Neural cell (in vitro differentiated cells): ENCODE results near the gene ATG7. TPM values are rescaled to one million over a fixed set of nuclear protein-coding genes. Genes with fewer than 3 reads are reported as not detected.

Experiments
- H2AFZ ChIP-seq: fragments of 200-600, 300-800 bp; sonication (generic), shearing (Covaris generic); 2 replicates; pipeline ENCODE4 v1.6.0; 2014; ENCODE audit warnings: low read depth, mild to moderate bottlenecking, antibody characterized with exemption, low read length, moderate library complexity
- H3F3A ChIP-seq: fragments of 200-600 bp; shearing (Covaris generic); 2 replicates; pipeline ENCODE4 v1.6.1; 2016; ENCODE audit warnings: mild to moderate bottlenecking, moderate library complexity, mixed read lengths, antibody characterized with exemption, low read length; ENCODE audit not compliant: insufficient read depth, poor library complexity, severe bottlenecking
- H3K27ac ChIP-seq: fragments of 200-600, 300-800 bp; sonication (generic), shearing (Covaris generic); 2 replicates; pipeline ENCODE4 v1.5.1; 2014; ENCODE audit warnings: mild to moderate bottlenecking, low read length, moderate library complexity
- H3K27me3 ChIP-seq: fragments of 300-800, 200-600 bp; sonication (generic), shearing (Covaris generic); 2 replicates; pipeline ENCODE4 v1.6.0; 2014; ENCODE audit warnings: mild to moderate bottlenecking, low read depth, low read length, moderate library complexity; ENCODE audit not compliant: insufficient read depth
- H3K36me3 ChIP-seq: fragments of 300-800, 200-600 bp; sonication (generic), shearing (Covaris generic); 2 replicates; pipeline ENCODE4 v1.5.1; 2014; ENCODE audit warnings: mild to moderate bottlenecking, antibody characterized with exemption, low read length, moderate library complexity; ENCODE audit not compliant: insufficient read depth
- H3K4me2 ChIP-seq: fragments of 300-800, 200-600 bp; sonication (generic), shearing (Covaris generic); 2 replicates; pipeline ENCODE4 v1.6.0; 2014; ENCODE audit warnings: mild to moderate bottlenecking, low read length
- H3K4me3 ChIP-seq: fragments of 300-800, 200-600 bp; sonication (generic), shearing (Covaris generic); 2 replicates; pipeline ENCODE4 v1.5.1; 2014; ENCODE audit warnings: mild to moderate bottlenecking, low read length, moderate library complexity
- H3K79me2 ChIP-seq: fragments of 200-600 bp; shearing (Covaris generic); replicated peaks from 2 replicates; pipeline ENCODE4 v1.6.0; 2014; ENCODE audit warnings: mild to moderate bottlenecking, low read length, moderate library complexity; ENCODE audit not compliant: insufficient read depth
- H3K9ac ChIP-seq: fragments of 300-800, 200-600 bp; sonication (generic), shearing (Covaris generic); 2 replicates; pipeline ENCODE4 v1.6.1; 2016; ENCODE audit warnings: mild to moderate bottlenecking, low read length, mixed read lengths
- H3K9me2 ChIP-seq: fragments of 200-600 bp; shearing (Covaris generic); 2 replicates; pipeline ENCODE4 v1.6.1; 2016; ENCODE audit warnings: mild to moderate bottlenecking, low read length, mixed read lengths; ENCODE audit not compliant: insufficient read depth
- H3K9me3 ChIP-seq: fragments of 200-600, 300-800 bp; sonication (generic), shearing (Covaris generic); 2 replicates; pipeline ENCODE4 v1.6.1; 2016; ENCODE audit warnings: mild to moderate bottlenecking, mixed run types, low read length, moderate library complexity, mixed read lengths
- H4K20me1 ChIP-seq: fragments of 200-600 bp; shearing (Covaris generic); 2 replicates; pipeline ENCODE4 v1.6.1; 2016; ENCODE audit warnings: mild to moderate bottlenecking, mixed run types; ENCODE audit not compliant: insufficient read depth
- CTCF ChIP-seq: fragments of 450-650 bp; IDR thresholded peaks from 2 replicates; pipeline ENCODE4 v1.5.1; 2014; ENCODE audit warnings: antibody characterized with exemption, mild to moderate bottlenecking, moderate library complexity; ENCODE audit not compliant: poor library complexity, severe bottlenecking
- EP300 ChIP-seq: fragments of 450-650 bp; conservative IDR thresholded peaks from 2 replicates; pipeline ENCODE4 v1.6.1; 2014; ENCODE audit warnings: antibody characterized with exemption, mild to moderate bottlenecking, moderate library complexity; ENCODE audit not compliant: poor library complexity, severe bottlenecking
- EZH2 ChIP-seq: fragments of 200-600, 300-800 bp; shearing (Covaris generic), sonication (generic); IDR thresholded peaks from 2 replicates; pipeline ENCODE4 v1.6.1; 2014; ENCODE audit warnings: antibody characterized with exemption, low read length, borderline replicate concordance, mild to moderate bottlenecking; ENCODE audit not compliant: insufficient read depth, poor library complexity, severe bottlenecking
- MXI1 ChIP-seq: fragments of 450-650 bp; conservative IDR thresholded peaks from 2 replicates; pipeline ENCODE4 v1.6.1; 2014; ENCODE audit warnings: antibody characterized with exemption, mild to moderate bottlenecking; ENCODE audit not compliant: poor library complexity, severe bottlenecking
- POLR2AphosphoS5 ChIP-seq: IDR thresholded peaks from 2 replicates; pipeline ENCODE4 v1.6.1; 2012
- RAD21 ChIP-seq: fragments of 450-650 bp; conservative IDR thresholded peaks from 2 replicates; pipeline ENCODE4 v1.6.1; 2014; ENCODE audit warnings: antibody characterized with exemption, mild to moderate bottlenecking, moderate library complexity
- REST ChIP-seq: IDR thresholded peaks from 2 replicates; pipeline ENCODE4 v1.6.1; 2012; ENCODE audit warnings: borderline replicate concordance
- SMC3 ChIP-seq: fragments of 450-650 bp; conservative IDR thresholded peaks from 2 replicates; pipeline ENCODE4 v1.6.1; 2014; ENCODE audit warnings: antibody characterized with exemption, mild to moderate bottlenecking, moderate library complexity; ENCODE audit not compliant: poor library complexity
- TAF1 ChIP-seq: IDR thresholded peaks from 2 replicates; pipeline ENCODE4 v1.6.1; 2012; ENCODE audit warnings: low read depth
- polyA plus RNA-seq: library from polyadenylated mRNA; depleted of rRNA; stranded (reverse); fragments of >200 nt; gene quantifications from 2 replicates; pipeline ENCODE4 v1.2.3, GENCODE V29; 2014
- small RNA-seq, 3 experiments: library from RNA; depleted of rRNA; stranded (forward); fragments of <200 nt; gene quantifications; one replicate each; pipeline ENCODE3, GENCODE V24; 2012

Gene ATG7
- polyA plus RNA-seq, 1 donor from 2014 or later, result 28.8 TPM

DNA sequence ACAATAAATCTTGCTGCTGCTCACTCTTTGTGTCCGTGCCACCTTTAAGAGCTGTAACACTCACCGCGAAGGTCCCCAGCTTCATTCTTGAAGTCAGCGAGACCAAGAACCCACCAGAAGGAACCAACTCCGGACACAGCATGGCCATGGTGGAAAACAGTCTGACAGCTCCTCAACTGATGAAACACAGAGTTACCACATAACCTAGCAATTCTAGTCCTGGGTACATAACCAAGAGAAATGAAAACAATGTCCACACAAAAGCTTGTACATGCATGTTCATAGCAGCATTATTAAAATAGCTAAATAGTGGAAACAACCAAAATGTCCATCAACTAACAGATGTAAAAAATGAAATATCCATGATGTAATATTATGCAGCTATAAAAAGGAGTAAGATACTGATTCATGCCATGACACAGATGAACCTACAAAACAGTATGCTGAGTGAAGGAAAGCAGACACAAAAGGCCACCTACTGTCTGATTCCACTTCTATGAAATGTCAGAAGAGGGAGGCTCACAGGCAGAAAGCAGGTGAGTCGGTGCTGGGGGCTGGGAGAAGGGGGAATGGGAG lies 334.8 kb downstream of the ATG7 start:
- no peaks in the 10 kb centered on the region for H3K9me2 ChIP-seq
- H4K20me1 ChIP-seq, result no peaks in the 10 kb centered on the region
- H3K9me3 ChIP-seq, result no peaks in the 10 kb centered on the region
- H3K27me3 ChIP-seq, result no peaks in the 10 kb centered on the region
- H3K27ac ChIP-seq, result no peak overlapping the region
- no peak overlapping the region for H3K9ac ChIP-seq
- peaks cover 60% of the 10 kb centered on the region for H3K79me2 ChIP-seq
- no peak overlapping the region for H2AFZ ChIP-seq
- H3K4me3 ChIP-seq, result no peak overlapping the region
- H3K4me2 ChIP-seq, result no peak overlapping the region
- H3K36me3 ChIP-seq, result no peaks in the 10 kb centered on the region
- TF ChIP-seq EZH2 (no peak), CTCF (no peak), REST (no peak), SMC3 (no peak), MXI1 (no peak), TAF1 (no peak), RAD21 (no peak), POLR2AphosphoS5 (no peak), EP300 (no peak)
- no peaks in the 10 kb centered on the region for H3F3A ChIP-seq

Small RNA genes within 50 kb of the gene (small RNA-seq; reads per million reads assigned to genes)
- 0 reads per million in 3 experiments for gene AC022001.1
- gene AC026185.1, result 0 reads per million in 3 experiments
- gene AC083855.1, result 0 reads per million in 3 experiments

Other genes with a start within 250 kb of the ATG7 start
- gene HRH1, start 117.9 kb upstream of the ATG7 start, polyA plus RNA-seq, result 0.06 and 0.08 TPM in 2 replicates